ENCODE data around the gene IPCEF1. TPM values are rescaled to one million over a fixed set of nuclear protein-coding genes. Genes with fewer than 3 reads are reported as not detected.

IPCEF1 gene
- total RNA-seq, 4 donors from 2014 or later: 0.63 to 5.3 (median 1.9) TPM

GRCh38 chr6:154218787-154219186 lies 137.8 kb downstream of the IPCEF1 start:
- H3K27me3 ChIP-seq: no peaks in the 10 kb centered on the region
- no peak for DNase-seq (ENCODE audit: low spot score in 2 of 2)
- no peaks in the 10 kb centered on the region for H3K9me3 ChIP-seq
- H3K4me3 ChIP-seq: no peak overlapping the region
- no peaks in the 10 kb centered on the region for H3K36me3 ChIP-seq
- H3K4me1 ChIP-seq: no peaks in the 10 kb centered on the region
- TF ChIP-seq CTCF (IDR thresholded peaks at IDR 0.05) (no peak), POLR2A (IDR thresholded peaks at IDR 0.05) (no peak), EP300 (IDR thresholded peaks at IDR 0.05) (no peak)
- no peak overlapping the region for H3K27ac ChIP-seq
- WGBS, 2 donors: 76 to 82% methylated on average over 6 of the region's 6 CpGs

GRCh38 chr6:154218301-154218700 lies 138.3 kb downstream of the IPCEF1 start:
- DNase-seq (ENCODE audit: low spot score in 2 of 2): no peak
- 60 to 62% methylated on average over 6 of the region's 6 CpGs for WGBS, 2 donors
- Histone ChIP-seq H3K27ac (no peak overlapping the region), H3K4me3 (no peak overlapping the region), H3K4me1 (no peaks in the 10 kb centered on the region), H3K9me3 (no peaks in the 10 kb centered on the region), H3K27me3 (no peaks in the 10 kb centered on the region), H3K36me3 (no peaks in the 10 kb centered on the region)
- TF ChIP-seq POLR2A (IDR thresholded peaks at IDR 0.05) (no peak), EP300 (IDR thresholded peaks at IDR 0.05) (peak in 1 of 2 donors; percentile 27)

- DNase-seq (ENCODE audit: low spot score in 2 of 2): no peak
- no peaks in the 10 kb centered on the region for H3K9me3 ChIP-seq
- no peaks in the 10 kb centered on the region for H3K4me1 ChIP-seq
- TF ChIP-seq POLR2A (IDR thresholded peaks at IDR 0.05): no peak
- no peak for TF ChIP-seq CTCF (IDR thresholded peaks at IDR 0.05)
- no peak for TF ChIP-seq EP300 (IDR thresholded peaks at IDR 0.05)
- WGBS, 2 donors: 91 to 93% methylated on average over 3 of the region's 3 CpGs
- H3K4me3 ChIP-seq: no peak overlapping the region
- H3K27ac ChIP-seq: no peak overlapping the region
- H3K36me3 ChIP-seq: no peaks in the 10 kb centered on the region
- H3K27me3 ChIP-seq: no peaks in the 10 kb centered on the region
Measured at GRCh38 chr6:154213782-154214181, 142.8 kb downstream of the IPCEF1 start.

- H3K9me3 ChIP-seq: no peaks in the 10 kb centered on the region
- no peak overlapping the region for H3K4me3 ChIP-seq
- H3K36me3 ChIP-seq: no peaks in the 10 kb centered on the region
- no peaks in the 10 kb centered on the region for H3K27me3 ChIP-seq
- no peak for TF ChIP-seq EP300 (IDR thresholded peaks at IDR 0.05)
- TF ChIP-seq CTCF (IDR thresholded peaks at IDR 0.05): no peak
- no peak for TF ChIP-seq POLR2A (IDR thresholded peaks at IDR 0.05)
- DNase-seq (ENCODE audit: low spot score in 2 of 2): no peak
- no peaks in the 10 kb centered on the region for H3K4me1 ChIP-seq
- no peak overlapping the region for H3K27ac ChIP-seq
Measured at GRCh38 chr6:154210678-154211077, 145.9 kb downstream of the IPCEF1 start.

- no peaks in the 10 kb centered on the region for H3K27me3 ChIP-seq
- no peaks in the 10 kb centered on the region for H3K4me1 ChIP-seq
- H3K4me3 ChIP-seq: no peak overlapping the region
- DNase-seq (ENCODE audit: low spot score in 2 of 2): no peak
- no peaks in the 10 kb centered on the region for H3K9me3 ChIP-seq
- no peak overlapping the region for H3K27ac ChIP-seq
- no peaks in the 10 kb centered on the region for H3K36me3 ChIP-seq
- no peak for TF ChIP-seq POLR2A (IDR thresholded peaks at IDR 0.05)
- 56 to 58% methylated on average over 3 of the region's 3 CpGs for WGBS, 2 donors
Measured at GRCh38 chr6:154209555-154209954, 147.0 kb downstream of the IPCEF1 start.

- H3K4me3 ChIP-seq: no peak overlapping the region
- no peaks in the 10 kb centered on the region for H3K9me3 ChIP-seq
- H3K4me1 ChIP-seq: no peaks in the 10 kb centered on the region
- TF ChIP-seq POLR2A (IDR thresholded peaks at IDR 0.05) (no peak), EP300 (IDR thresholded peaks at IDR 0.05) (no peak), CTCF (IDR thresholded peaks at IDR 0.05) (no peak)
- DNase-seq (ENCODE audit: low spot score in 2 of 2): no peak
- H3K27me3 ChIP-seq: no peaks in the 10 kb centered on the region
- H3K27ac ChIP-seq: no peak overlapping the region
- 62 to 72% methylated on average over 4 of the region's 4 CpGs for WGBS, 2 donors
- no peaks in the 10 kb centered on the region for H3K36me3 ChIP-seq
Measured at GRCh38 chr6:154206996-154207395, 149.6 kb downstream of the IPCEF1 start.

All from tibial nerve (tissue), 4 donors.